Adipose tissue (tissue), 3 donors: ENCODE measurements around the gene ZNF568. TPM values are rescaled to one million over a fixed set of nuclear protein-coding genes. Genes with fewer than 3 reads are reported as not detected.

Experiments used
- H3K27ac ChIP-seq: one replicate; pipeline ENCODE4 v1.5.1; 2013; ENCODE audit warnings: low read depth, low read length
- WGBS, 3 donors: extraction: QIAGEN DNeasy Blood & Tissue Kit; methylation state at CpG; one replicate each; pipeline ENCODE4 v1.1.7; 2013; 5-methylcytosine and 5-hydroxymethylcytosine counted together
- polyA plus RNA-seq, 3 donors: library from polyadenylated mRNA; stranded (reverse); fragments of 200-250 nt; gene quantifications; one replicate each; pipeline ENCODE4 v1.2.3, GENCODE V29; 2013
- donor health status: healthy with polysubstance abuse.
- donor health status: Bipolar disorder and iron deficiency.
- donor health status: healthy.

ZNF568 gene
- polyA plus RNA-seq, 3 donors: 2.4 to 8.4 (median 2.6) TPM

GRCh38 chr19:36987091-36987490 is 71.0 kb downstream of the ZNF568 start:
- WGBS, 3 donors: 42 to 60% (median 58%) methylated on average over 3 of the region's 3 CpGs

GRCh38 chr19:36997152-36997842 is 81.2 kb downstream of the ZNF568 start:
- no peak overlapping the region for H3K27ac ChIP-seq
- 88 to 89% (median 88%) methylated on average over 8 of the region's 8 CpGs for WGBS, 3 donors

More at GRCh38 chr19:36987091-36987490, 71.0 kb downstream of the ZNF568 start:
- no peak overlapping the region for H3K27ac ChIP-seq

- WGBS, 3 donors: 83 to 91% (median 90%) methylated on average over 7 of the region's 7 CpGs
- H3K27ac ChIP-seq: no peak overlapping the region
Measured at GRCh38 chr19:36997843-36998235, 81.7 kb downstream of the ZNF568 start.

- no peak overlapping the region for H3K27ac ChIP-seq
- 94% methylated on average over 2 of the region's 2 CpGs for WGBS, 3 donors
Measured at GRCh38 chr19:36999313-36999712, 83.2 kb downstream of the ZNF568 start.

- WGBS, 3 donors: 21 to 27% (median 25%) methylated on average over 47 to 48 of the region's 48 CpGs
Measured at GRCh38 chr19:37007587-37008220, 91.6 kb downstream of the ZNF568 start.

GRCh38 chr19:37009871-37010270 is 93.7 kb downstream of the ZNF568 start:
- no peak overlapping the region for H3K27ac ChIP-seq
- 95 to 97% (median 96%) methylated on average over 28 of the region's 28 CpGs for WGBS, 3 donors

More at GRCh38 chr19:37007587-37008220, 91.6 kb downstream of the ZNF568 start:
- no peak overlapping the region for H3K27ac ChIP-seq

- H3K27ac ChIP-seq: no peak overlapping the region
- WGBS, 3 donors: 96 to 97% (median 96%) methylated on average over 41 of the region's 41 CpGs
Measured at GRCh38 chr19:37012093-37012745, 96.1 kb downstream of the ZNF568 start.

GRCh38 chr19:37014456-37014855 is 98.3 kb downstream of the ZNF568 start:
- WGBS, 3 donors: 93 to 96% (median 95%) methylated on average over 23 of the region's 23 CpGs
- no peak overlapping the region for H3K27ac ChIP-seq

- no peak overlapping the region for H3K27ac ChIP-seq
- 28 to 52% (median 45%) methylated on average over 1 of the region's 1 CpG for WGBS, 3 donors
Measured at GRCh38 chr19:37045140-37045539, 129.0 kb downstream of the ZNF568 start.

Other genes with a start within 250 kb of the ZNF568 start
- gene ZNF461, start 249.5 kb upstream of the ZNF568 start, polyA plus RNA-seq: 1 to 10 TPM; 1.6 to 4.5 (median 2.0) TPM
- gene ZNF567, start 228.7 kb upstream of the ZNF568 start, polyA plus RNA-seq: 1 to 10 TPM; 1.5 to 1.8 (median 1.8) TPM
- under 1 TPM; 0.31 to 0.45 (median 0.37) TPM for gene ZNF850, start 143.5 kb upstream of the ZNF568 start, polyA plus RNA-seq
- gene ZNF790, start 77.9 kb upstream of the ZNF568 start, polyA plus RNA-seq: 1 to 10 TPM; 1.3 to 2.8 (median 2.2) TPM
- gene ZNF345, start 65.5 kb upstream of the ZNF568 start, polyA plus RNA-seq: 1 to 10 TPM; 1.9 to 5.7 (median 2.2) TPM
- gene ZNF829, start within 50 bp of the ZNF568 start, polyA plus RNA-seq: 1 to 10 TPM in 1 of 3 donors, under 1 TPM in 2; 0.67 to 1.6 (median 0.74) TPM
- gene ZNF420, start 162.1 kb downstream of the ZNF568 start, polyA plus RNA-seq: 1 to 10 TPM; 2.7 to 4.3 (median 4.0) TPM